Activated CD4-positive, alpha-beta T cell treated with anti-CD3 and anti-CD28 coated beads, Interleukin-2, amount 50 U/mL, for 1 hour (primary cell): Measurements from ENCODE around the gene TIMM13.
A peak's percentile ranks its signal among the peaks of the same experiment; 100 is the strongest.
"Not testable (repeated sequence)": the region's sequence is repeated elsewhere in the genome, so short reads cannot be mapped to it uniquely, and the experiment has no call there.

Experiments used
- DNase-seq: peaks from one replicate; pipeline ENCODE4 v3.0.0-alpha.2; 2020

Gene TIMM13

DNA sequence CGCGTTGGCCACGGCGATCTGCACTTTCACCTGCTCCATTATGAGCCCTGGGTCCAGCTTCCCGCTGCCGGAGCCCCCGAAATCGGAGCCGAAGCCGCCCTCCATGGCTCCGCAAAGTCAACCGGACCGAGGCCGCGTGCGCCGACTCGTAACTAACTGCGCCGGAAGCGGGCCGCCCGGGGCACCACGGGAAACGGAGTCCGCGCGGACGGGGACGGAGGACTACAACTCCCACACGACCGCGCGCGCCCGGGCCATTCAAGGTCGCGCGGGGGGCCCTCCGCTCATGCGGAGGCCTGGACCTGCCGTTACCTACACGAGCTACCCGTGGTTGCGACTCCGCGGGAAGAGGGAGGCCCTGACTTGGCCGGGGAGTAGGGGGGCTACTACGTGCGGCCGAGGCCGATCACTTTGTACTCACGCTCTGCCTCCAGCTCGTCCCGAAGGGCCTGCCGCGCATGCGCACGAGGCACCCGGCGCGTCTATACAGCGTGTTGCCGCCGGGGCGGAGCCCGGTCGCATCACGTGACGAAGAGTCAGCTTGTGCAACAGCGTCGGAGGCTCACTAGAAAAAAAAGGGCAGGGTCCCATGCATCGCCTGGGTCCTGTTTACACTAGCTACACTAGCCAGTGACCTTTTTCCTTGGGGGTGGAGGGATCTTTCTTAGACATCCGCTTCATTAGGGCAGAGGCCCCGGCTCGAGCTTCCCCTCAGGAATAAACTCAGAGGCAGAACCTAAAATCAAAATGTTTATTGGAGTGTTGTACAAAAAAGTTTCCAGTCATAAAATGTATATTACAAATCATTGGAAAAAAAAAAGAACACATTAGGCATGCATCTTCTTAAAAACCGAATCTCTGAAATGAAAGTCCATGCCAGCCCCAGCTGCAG lies at the start of gene TIMM13:
TSS of gene TIMM13 (minus strand) at position 158 of the 892 bp plus-strand sequence. CDS start at position 105, 53 bp downstream.
- DNase-seq = peak; percentile 95

- peak; percentile 58 for DNase-seq
Measured at GRCh38 chr19:2476451-2477140, 49.2 kb upstream of the TIMM13 start.

DNA sequence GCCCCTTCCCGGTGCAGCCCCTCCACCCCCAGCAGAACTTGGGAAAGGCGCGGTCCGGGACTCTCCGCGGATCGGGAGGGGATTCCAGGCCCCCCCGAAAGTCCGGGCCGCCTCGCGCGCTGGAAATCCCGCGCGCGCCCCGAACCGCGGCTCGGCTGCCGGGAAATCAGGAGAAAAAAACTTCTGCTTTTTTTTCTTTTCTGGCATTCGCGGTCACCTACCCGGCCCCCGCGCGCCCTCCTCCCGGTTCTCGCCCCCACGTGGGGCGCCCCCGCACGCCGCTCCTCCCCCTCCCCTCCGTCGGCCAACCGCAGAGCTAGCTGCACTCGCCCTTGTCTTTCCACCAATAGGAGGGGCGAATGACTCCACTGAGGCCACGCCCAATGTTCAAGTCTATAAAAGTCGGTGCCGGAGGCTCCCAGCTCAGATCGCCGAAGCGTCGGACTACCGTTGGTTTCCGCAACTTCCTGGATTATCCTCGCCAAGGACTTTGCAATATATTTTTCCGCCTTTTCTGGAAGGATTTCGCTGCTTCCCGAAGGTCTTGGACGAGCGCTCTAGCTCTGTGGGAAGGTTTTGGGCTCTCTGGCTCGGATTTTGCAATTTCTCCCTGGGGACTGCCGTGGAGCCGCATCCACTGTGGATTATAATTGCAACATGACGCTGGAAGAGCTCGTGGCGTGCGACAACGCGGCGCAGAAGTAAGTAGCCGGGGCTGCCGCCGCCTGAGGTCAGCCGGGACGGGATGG lies 48.5 kb upstream of the TIMM13 start, which contains the start of gene GADD45B:
TSS of gene GADD45B (plus strand) at position 426 of the 749 bp plus-strand sequence. CDS start at position 658, 232 bp downstream.
- peak; percentile 97 for DNase-seq

- peak; percentile 53 for DNase-seq
Measured at GRCh38 chr19:2475018-2475701, 47.8 kb upstream of the TIMM13 start.

DNA sequence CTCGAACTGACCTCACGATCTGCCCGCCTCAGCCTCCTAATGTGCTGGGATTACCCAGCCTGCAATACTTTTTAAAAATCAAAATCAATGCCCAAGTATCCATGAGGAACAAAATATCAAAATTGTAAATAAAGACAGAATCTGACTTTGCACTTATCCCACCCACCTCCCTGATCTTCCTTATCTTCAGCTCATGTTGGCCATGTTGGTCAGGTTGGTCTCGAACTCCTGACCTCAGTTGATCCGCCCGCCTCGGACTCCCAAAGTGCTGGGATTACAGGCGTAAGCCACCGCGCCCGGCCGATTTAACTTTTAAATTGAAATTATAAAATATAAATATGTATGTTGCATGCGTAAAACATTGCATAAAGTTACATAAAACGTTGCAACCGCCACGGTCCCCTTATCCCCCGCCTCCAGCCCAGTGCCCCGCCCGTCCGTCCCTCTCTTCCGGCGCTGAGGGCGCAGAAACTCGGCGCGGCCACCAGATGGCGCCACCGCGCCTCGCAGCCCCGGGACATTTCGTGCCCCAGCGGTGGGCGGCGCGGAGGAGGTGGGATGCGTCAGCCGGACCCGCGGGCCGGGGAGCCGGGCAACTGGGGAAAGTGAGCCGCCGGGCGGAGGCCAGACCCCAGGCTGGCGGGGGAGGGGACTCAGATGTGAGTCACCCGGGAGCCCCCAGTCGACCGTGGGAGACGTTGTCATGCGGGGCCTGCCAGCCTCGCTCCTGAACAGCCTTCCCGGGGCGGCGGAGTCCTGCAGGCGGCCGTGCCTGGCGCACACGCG lies 47.0 kb upstream of the TIMM13 start:
- DNase-seq = peak; percentile 80

DNA sequence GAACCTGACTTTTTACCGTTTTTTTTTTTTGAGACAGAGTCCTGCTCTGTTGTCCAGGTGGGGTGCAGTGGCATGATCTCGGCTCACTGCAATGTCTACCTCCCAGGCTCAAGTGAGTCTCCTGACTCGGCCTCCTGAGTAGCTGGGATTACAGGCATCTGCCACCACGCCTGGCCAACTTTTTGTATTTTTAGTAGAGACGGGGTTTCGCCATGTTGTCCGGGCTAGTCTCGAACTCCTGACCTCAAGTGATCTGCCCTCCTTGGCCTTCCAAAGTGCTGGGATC lies 42.5 kb upstream of the TIMM13 start:
- DNase-seq = not testable (repeated sequence)

DNA sequence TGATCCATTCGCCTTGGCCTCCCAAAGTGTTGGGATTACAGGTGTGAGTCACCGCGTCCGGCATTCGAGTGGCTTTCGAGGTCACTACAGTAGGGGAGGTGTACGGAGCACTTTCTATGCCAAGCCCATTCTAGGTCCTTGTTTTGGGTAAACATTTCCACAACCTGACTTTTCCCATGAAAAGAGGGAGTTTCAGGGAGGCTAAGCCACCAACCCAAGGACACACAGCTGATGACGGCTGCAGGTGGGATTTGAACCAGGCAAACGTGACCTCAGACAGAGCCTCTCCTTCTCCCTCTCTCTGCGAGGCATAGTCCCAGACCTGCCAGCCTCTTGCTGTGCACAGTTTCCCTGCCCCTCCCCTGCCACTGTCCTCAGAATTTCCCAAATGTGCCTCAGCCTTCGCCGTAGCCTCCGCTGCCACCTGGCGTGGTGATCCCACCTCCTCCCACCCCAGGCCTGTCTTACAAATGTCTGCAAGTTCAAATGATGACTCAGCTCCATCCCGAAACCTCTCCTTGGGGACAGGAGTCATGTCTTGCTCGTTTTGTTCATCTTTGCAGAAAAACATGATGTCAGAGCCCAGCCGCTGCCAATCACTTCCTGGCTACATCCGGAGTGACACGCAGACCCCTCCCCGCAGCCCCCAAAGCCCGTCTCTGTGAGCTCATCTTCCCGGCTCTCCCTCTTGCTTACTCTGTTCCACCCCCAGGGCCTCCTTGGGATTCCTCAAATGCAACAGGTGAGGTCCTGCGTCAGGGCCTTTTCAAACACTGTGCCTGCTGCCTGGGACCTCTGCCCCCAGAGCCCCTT lies 41.9 kb upstream of the TIMM13 start:
- no peak for DNase-seq

DNA sequence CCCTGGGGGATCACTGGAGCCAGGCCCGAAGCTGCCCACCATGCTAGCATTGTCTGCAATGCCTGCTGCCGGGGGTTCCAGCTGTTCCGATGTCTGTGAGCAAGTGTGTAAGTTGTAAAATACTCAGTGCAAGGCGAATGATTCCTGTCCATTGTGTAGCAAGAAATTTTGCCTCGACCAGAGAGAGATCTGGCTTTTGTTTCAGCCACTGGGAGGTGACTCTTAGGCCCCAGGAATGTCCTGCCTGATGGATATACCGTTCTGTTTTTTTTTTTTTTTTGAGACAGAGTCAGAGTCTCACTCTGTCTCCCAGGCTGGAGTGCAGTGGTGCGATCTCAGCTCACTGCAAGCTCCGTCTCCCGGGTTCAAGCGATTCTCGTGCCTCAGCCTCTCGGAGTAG lies 41.2 kb upstream of the TIMM13 start:
- no peak for DNase-seq

- no peak for DNase-seq
Measured at GRCh38 chr19:2464389-2464788, 37.0 kb upstream of the TIMM13 start.

- not testable (repeated sequence) for DNase-seq
Measured at GRCh38 chr19:2463694-2464093, 36.3 kb upstream of the TIMM13 start.

GRCh38 chr19:2462635-2463421 lies 35.4 kb upstream of the TIMM13 start:
- no peak for DNase-seq

- peak; percentile 50 for DNase-seq
Measured at GRCh38 chr19:2461751-2462634, 34.6 kb upstream of the TIMM13 start.

DNA sequence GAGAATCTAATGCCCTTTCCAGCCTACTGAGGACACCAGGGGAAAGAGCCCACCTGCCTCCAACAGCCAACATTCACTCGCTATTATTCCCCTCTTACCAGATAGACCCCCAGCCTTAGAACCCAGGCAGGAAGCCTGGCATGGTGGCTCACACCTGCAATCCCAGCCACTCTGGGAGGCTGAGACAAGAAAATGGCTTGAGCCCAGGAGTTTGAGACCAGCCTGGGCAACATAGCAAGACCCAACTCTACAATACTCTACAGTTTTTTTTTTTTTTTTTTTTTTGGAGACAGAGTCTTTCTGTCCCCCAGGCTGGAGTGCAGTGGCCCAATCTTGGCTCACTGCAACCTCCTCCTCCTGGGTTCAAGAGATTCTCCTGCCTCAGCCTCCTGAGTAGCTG lies 32.9 kb upstream of the TIMM13 start:
- DNase-seq = no peak

DNA sequence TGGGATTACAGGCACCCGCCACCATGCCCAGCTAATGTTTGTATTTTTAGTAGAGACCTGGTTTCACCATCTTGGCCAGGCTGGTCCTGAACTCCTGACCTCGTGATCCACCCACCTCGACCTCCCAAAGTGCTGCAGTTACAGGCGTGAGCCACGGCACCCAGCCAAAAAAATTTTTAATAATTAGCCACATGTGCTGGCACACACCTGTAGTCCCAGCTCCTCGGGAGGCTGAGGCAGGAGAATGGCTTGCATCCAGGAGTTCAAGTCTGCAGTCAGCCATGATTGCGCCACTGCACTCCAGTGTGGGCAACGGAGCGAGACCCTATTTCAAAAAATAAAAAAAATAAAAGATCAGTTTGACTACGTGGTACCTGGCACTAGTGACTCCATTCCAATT lies 31.4 kb upstream of the TIMM13 start:
- not testable (repeated sequence) for DNase-seq

DNA sequence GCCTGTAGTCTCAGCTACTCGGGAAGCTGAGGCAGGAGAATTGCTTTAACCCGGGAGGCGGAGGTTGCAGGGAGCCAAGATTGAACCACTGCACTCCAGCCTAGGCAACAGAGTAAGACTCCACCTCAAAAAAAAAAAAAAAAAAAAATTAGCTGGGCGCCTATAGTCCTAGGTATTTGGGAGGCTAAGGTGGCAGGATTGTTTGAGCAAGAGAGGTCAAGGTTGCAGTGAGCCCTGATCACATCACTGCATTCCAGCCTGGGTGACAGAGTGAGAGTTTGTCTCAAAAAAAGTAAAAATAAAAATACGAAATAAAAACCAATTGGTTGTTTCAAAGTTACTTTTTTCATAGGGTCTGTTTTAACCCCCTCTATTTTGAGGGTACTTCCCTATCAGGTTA lies 30.7 kb upstream of the TIMM13 start:
- DNase-seq = no peak

GRCh38 chr19:2457394-2458037 lies 30.1 kb upstream of the TIMM13 start:
- no peak for DNase-seq

DNA sequence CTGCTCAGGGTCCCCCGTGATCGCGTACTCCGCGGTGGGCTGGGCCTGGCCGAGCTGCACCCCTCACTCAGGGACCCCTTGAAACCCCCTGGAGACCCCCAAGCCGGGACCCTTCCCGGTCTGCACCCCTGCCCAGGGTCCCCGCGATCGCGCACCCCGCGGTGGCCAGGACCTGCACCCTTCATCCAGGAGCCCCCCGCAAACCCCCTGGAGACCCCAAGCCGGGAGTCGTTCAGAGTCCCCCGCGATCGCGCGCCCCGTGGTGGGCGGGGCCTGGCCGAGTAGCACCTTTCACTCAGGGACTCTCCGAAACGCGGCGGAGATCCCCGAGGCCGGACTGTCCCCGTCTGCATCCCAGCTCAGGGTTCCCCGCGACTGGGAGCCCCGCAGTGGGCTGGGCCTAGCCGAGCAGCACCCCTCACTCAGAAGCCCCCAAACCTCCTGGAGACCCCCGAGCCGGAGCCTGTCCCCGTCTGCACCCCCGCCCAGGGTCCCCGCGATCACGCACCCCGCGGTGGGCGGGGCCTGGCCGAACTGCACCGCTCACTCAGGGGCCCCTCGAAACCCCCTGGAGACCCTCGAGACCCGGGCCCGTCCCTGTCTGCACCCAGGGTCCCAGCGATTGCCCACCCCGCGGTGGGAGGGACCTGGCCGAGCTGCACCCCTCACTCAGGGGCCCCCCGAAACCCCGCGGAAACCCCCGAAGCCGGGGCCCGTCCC lies 28.6 kb upstream of the TIMM13 start:
- DNase-seq = peak; percentile 39
